H1 (cell line): ENCODE results near the gene DPF3.

Experiments used
- POLR2A ChIP-seq, 2 experiments: IDR thresholded peaks; 1 replicate in 1 of 2; 2 replicates in 1 of 2; pipeline ENCODE4 v1.6.1; 2011; ENCODE audit warnings: low read depth in 2 of 2, low read length in 2 of 2, mild to moderate bottlenecking in 2 of 2; ENCODE audit errors: control extremely low read depth in 1 of 2
- SAP30 ChIP-seq: fragments of 300-600 bp; sonication (generic); IDR thresholded peaks from 2 replicates; pipeline ENCODE4 v1.7.1; 2012; ENCODE audit warnings: low read length, moderate library complexity, mild to moderate bottlenecking, inconsistent platforms; ENCODE audit not compliant: insufficient read depth, insufficient replicate concordance
- SP1 ChIP-seq: IDR thresholded peaks from 2 replicates; pipeline ENCODE4 v1.6.1; 2011; ENCODE audit warnings: low read depth, low read length
- ZNF274 ChIP-seq: IDR thresholded peaks from 2 replicates; pipeline ENCODE4 v1.7.0; 2012; ENCODE audit warnings: low read length, borderline replicate concordance; ENCODE audit errors: extremely low read depth
- TF ChIP-seq, protein P1 (sequence below), 3 experiments: IDR thresholded peaks; 1 replicate in 2 of 3; 2 replicates in 1 of 3; pipeline versions ENCODE4 v1.5.1 to v1.6.1; 2011; ENCODE audit warnings: low read length in 3 of 3, mild to moderate bottlenecking in 3 of 3, inconsistent platforms in 2 of 3, low read depth in 1 of 3, moderate library complexity in 1 of 3; ENCODE audit not compliant: insufficient read depth in 1 of 3; ENCODE audit errors: control extremely low read depth in 1 of 3
- TF ChIP-seq, protein P2 (sequence below): IDR thresholded peaks from 2 replicates; pipeline ENCODE4 v1.6.1; 2011; ENCODE audit warnings: low read depth, mild to moderate bottlenecking, low read length; ENCODE audit not compliant: insufficient read depth

DNA sequence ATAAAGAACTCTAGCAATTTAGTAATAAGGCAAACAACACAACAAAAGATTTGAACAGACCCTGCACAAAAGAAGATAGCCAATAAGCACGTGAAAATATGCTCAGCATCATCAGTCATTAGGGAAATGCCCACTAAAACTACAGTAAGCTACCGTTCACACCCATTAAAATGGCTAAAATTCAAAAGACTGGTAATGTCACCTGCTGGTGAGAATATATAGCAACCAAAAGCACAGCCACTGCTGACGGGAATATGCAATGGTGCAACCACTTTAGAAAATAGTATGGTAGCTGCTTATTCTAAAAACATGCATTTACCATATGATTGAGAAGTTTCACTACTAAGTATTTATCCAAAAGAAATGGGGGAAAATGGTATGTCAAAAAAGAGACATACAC is 74.9 kb downstream of the DPF3 start:
- TF ChIP-seq, protein P1, sequence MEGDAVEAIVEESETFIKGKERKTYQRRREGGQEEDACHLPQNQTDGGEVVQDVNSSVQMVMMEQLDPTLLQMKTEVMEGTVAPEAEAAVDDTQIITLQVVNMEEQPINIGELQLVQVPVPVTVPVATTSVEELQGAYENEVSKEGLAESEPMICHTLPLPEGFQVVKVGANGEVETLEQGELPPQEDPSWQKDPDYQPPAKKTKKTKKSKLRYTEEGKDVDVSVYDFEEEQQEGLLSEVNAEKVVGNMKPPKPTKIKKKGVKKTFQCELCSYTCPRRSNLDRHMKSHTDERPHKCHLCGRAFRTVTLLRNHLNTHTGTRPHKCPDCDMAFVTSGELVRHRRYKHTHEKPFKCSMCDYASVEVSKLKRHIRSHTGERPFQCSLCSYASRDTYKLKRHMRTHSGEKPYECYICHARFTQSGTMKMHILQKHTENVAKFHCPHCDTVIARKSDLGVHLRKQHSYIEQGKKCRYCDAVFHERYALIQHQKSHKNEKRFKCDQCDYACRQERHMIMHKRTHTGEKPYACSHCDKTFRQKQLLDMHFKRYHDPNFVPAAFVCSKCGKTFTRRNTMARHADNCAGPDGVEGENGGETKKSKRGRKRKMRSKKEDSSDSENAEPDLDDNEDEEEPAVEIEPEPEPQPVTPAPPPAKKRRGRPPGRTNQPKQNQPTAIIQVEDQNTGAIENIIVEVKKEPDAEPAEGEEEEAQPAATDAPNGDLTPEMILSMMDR (IDR thresholded peaks at IDR 0.05; ENCODE audit: control extremely low read depth in 1 of 3, insufficient read depth in 1 of 3, low read depth in 1 of 3, low read length in 3 of 3), result no peak
- no peak for TF ChIP-seq ZNF274
- TF ChIP-seq POLR2A (IDR thresholded peaks at IDR 0.05; ENCODE audit: control extremely low read depth in 1 of 2, low read depth in 2 of 2, low read length in 2 of 2), result no peak
- no peak for TF ChIP-seq SAP30
- TF ChIP-seq, protein P2, sequence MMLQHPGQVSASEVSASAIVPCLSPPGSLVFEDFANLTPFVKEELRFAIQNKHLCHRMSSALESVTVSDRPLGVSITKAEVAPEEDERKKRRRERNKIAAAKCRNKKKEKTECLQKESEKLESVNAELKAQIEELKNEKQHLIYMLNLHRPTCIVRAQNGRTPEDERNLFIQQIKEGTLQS, result no peak
- TF ChIP-seq SP1, result no peak
